DND-41 (cell line): ENCODE measurements around the gene KRT4.

Source experiments
- CTCF ChIP-seq: IDR thresholded peaks from 2 replicates; pipeline ENCODE4 v1.5.1; 2012; ENCODE audit warnings: borderline replicate concordance, low read length, moderate library complexity, mild to moderate bottlenecking; ENCODE audit not compliant: poor library complexity, severe bottlenecking; ENCODE audit errors: extremely low read depth
- EZH2 ChIP-seq: IDR thresholded peaks from 3 replicates; pipeline ENCODE4 v1.6.1; 2012; ENCODE audit warnings: borderline replicate concordance, low read depth, mild to moderate bottlenecking, moderate library complexity, low read length, inconsistent platforms; ENCODE audit not compliant: severe bottlenecking

GRCh38 chr12:52798671-52799504, 15.0 kb downstream of the KRT4 start:
- TF ChIP-seq EZH2 (no peak), CTCF (no peak)
